Upper lobe of right lung (tissue), 1 donor: ENCODE data around the gene ECE1. TPM values are rescaled to one million over a fixed set of nuclear protein-coding genes. Genes with fewer than 3 reads are reported as not detected.

Experiments used
- ATAC-seq: fragments of 200-7000 bp; cut with Tn5 transposase; one replicate; pipeline ENCODE4 v1.9.1; 2020; ENCODE audit warnings: mild to moderate bottlenecking, moderate library complexity
- DNase-seq: peaks from one replicate; pipeline ENCODE4 v3.0.0-alpha.2; 2020
- H3K27ac ChIP-seq: fragments of 200-600 bp; one replicate; pipeline ENCODE4 v1.8.0; 2022
- H3K27me3 ChIP-seq: fragments of 200-600 bp; one replicate; pipeline ENCODE4 v1.8.0; 2022; ENCODE audit warnings: mild to moderate bottlenecking
- H3K36me3 ChIP-seq: fragments of 200-600 bp; one replicate; pipeline ENCODE4 v1.8.0; 2022
- H3K4me1 ChIP-seq: fragments of 200-600 bp; one replicate; pipeline ENCODE4 v1.8.0; 2022
- H3K4me3 ChIP-seq: fragments of 200-600 bp; one replicate; pipeline ENCODE4 v1.8.0; 2022; ENCODE audit warnings: mild to moderate bottlenecking
- H3K9me3 ChIP-seq: fragments of 200-600 bp; one replicate; pipeline ENCODE4 v1.8.0; 2022
- CTCF ChIP-seq: fragments of 200-600 bp; IDR thresholded peaks from one replicate; pipeline ENCODE4 v1.8.0; 2022; ENCODE audit warnings: antibody characterized with exemption
- intact Hi-C: fragments of 100-400 bp; cut with DNase I; formaldehyde crosslinking; loops from one replicate; pipeline ENCODE4 v1.11.0; 2022
- total RNA-seq: library from RNA; stranded (reverse); fragmentation: NEBNext Ultra II Directional; extraction: Animal tissue kit (Norgen Biotek cat#: 25700); gene quantifications from one replicate; pipeline ENCODE4 v1.2.1, GENCODE V29; 2021
- donor health status: DM: no; HTN: yes; CAD: no; lungs with severe emphysema.

Gene ECE1
- total RNA-seq, 1 donor from 2014 or later: 108 TPM

- Histone ChIP-seq H3K4me3 (peak overlapping the region; percentile 19), H3K4me1 (peaks cover 32% of the 10 kb centered on the region), H3K9me3 (no peaks in the 10 kb centered on the region), H3K27ac (peak overlapping the region; percentile 74), H3K36me3 (no peaks in the 10 kb centered on the region), H3K27me3 (no peaks in the 10 kb centered on the region)
- no peak for TF ChIP-seq CTCF
- intact Hi-C loops: no loop called here
- ATAC-seq: peak; percentile 61
- DNase-seq: no peak
Observed at GRCh38 chr1:21294266-21294989, 4.2 kb upstream of the ECE1 start.

- Histone ChIP-seq H3K27ac (peak overlapping the region; percentile 74), H3K4me1 (peaks cover 39% of the 10 kb centered on the region), H3K4me3 (peak overlapping the region; percentile 19), H3K27me3 (no peaks in the 10 kb centered on the region), H3K36me3 (no peaks in the 10 kb centered on the region), H3K9me3 (no peaks in the 10 kb centered on the region)
- DNase-seq: no peak
- intact Hi-C loops: no loop called here
- TF ChIP-seq CTCF: no peak
- no peak for ATAC-seq
Observed at GRCh38 chr1:21293537-21294265, 3.4 kb upstream of the ECE1 start.

GRCh38 chr1:21292984-21293536 lies 2.8 kb upstream of the ECE1 start:
- Histone ChIP-seq H3K4me3 (peak overlapping the region; percentile 14), H3K27ac (peak overlapping the region; percentile 74)

GRCh38 chr1:21292503-21292983 lies 2.3 kb upstream of the ECE1 start:
- Histone ChIP-seq H3K9me3 (no peaks in the 10 kb centered on the region), H3K36me3 (no peaks in the 10 kb centered on the region), H3K4me1 (peaks cover 41% of the 10 kb centered on the region), H3K27me3 (no peaks in the 10 kb centered on the region), H3K27ac (peak overlapping the region; percentile 74), H3K4me3 (no peak overlapping the region)
- no peak for TF ChIP-seq CTCF
- ATAC-seq: no peak
- DNase-seq: no peak
- intact Hi-C loops: no loop called here

More at GRCh38 chr1:21292984-21293536, 2.8 kb upstream of the ECE1 start:
- DNase-seq (no peak), ATAC-seq (no peak)
- Histone ChIP-seq H3K27me3 (no peaks in the 10 kb centered on the region), H3K4me1 (peaks cover 41% of the 10 kb centered on the region), H3K9me3 (no peaks in the 10 kb centered on the region), H3K36me3 (no peaks in the 10 kb centered on the region)
- no peak for TF ChIP-seq CTCF
- intact Hi-C loops: no loop called here

- H3K27ac ChIP-seq: no peak overlapping the region
- no peak for DNase-seq
- H3K4me1 ChIP-seq: peaks cover 41% of the 10 kb centered on the region
- H3K4me3 ChIP-seq: no peak overlapping the region
- intact Hi-C loops: no loop called here
- TF ChIP-seq CTCF: no peak
- no peaks in the 10 kb centered on the region for H3K36me3 ChIP-seq
- no peaks in the 10 kb centered on the region for H3K27me3 ChIP-seq
- no peaks in the 10 kb centered on the region for H3K9me3 ChIP-seq
- ATAC-seq: no peak
Observed at GRCh38 chr1:21291964-21292363, 1.7 kb upstream of the ECE1 start.
